Subcutaneous adipose tissue (tissue), 4 donors: ENCODE results near the gene ARHGEF4. TPM values are rescaled to one million over a fixed set of nuclear protein-coding genes. Genes with fewer than 3 reads are reported as not detected.

ENCODE experiments used
- total RNA-seq, 4 donors: library from RNA; depleted of rRNA; stranded (reverse); fragments of >200 nt; gene quantifications; one replicate each; pipeline ENCODE4 v1.1.0, GENCODE V29; 2016
- TF ChIP-seq, protein P1 (sequence below): fragments of 450-650 bp; IDR thresholded peaks from one replicate; pipeline ENCODE4 v1.5.1; 2016; ENCODE audit warnings: low read depth, mild to moderate bottlenecking, control low read depth, antibody characterized with exemption, moderate library complexity

The ARHGEF4 gene
- total RNA-seq, 4 donors from 2014 or later = 4.8 to 17.9 (median 9.8) TPM

DNA sequence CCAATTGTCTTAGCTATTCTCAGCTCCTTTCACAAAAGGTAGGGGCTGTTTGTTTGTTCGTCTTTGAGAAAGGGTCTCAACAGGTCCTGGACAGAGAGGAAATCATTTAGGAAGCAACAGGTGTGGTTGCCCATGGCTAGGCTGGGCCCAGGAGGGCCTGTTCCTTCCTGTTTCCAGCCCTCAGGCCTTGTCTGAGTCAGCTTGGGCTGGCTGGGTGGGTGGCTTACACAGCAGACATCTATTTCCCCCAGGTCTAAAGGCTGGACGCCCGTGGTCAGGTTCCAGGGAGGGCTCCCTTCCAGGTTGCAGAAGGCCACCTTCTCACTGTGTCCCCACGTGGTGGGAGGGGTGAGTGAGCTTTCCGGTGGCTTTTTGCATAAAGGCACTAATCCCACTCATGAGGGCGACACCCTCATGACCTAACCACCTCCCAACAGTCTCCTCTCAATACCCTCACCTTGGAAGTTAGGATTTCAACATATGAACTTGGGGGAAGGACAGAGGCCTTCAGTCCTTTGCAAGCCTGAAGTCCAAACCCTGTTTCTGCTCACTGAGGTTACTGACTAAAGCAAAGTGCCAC is 45.5 kb downstream of the ARHGEF4 start:
- TF ChIP-seq, protein P1, sequence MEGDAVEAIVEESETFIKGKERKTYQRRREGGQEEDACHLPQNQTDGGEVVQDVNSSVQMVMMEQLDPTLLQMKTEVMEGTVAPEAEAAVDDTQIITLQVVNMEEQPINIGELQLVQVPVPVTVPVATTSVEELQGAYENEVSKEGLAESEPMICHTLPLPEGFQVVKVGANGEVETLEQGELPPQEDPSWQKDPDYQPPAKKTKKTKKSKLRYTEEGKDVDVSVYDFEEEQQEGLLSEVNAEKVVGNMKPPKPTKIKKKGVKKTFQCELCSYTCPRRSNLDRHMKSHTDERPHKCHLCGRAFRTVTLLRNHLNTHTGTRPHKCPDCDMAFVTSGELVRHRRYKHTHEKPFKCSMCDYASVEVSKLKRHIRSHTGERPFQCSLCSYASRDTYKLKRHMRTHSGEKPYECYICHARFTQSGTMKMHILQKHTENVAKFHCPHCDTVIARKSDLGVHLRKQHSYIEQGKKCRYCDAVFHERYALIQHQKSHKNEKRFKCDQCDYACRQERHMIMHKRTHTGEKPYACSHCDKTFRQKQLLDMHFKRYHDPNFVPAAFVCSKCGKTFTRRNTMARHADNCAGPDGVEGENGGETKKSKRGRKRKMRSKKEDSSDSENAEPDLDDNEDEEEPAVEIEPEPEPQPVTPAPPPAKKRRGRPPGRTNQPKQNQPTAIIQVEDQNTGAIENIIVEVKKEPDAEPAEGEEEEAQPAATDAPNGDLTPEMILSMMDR = no peak

DNA sequence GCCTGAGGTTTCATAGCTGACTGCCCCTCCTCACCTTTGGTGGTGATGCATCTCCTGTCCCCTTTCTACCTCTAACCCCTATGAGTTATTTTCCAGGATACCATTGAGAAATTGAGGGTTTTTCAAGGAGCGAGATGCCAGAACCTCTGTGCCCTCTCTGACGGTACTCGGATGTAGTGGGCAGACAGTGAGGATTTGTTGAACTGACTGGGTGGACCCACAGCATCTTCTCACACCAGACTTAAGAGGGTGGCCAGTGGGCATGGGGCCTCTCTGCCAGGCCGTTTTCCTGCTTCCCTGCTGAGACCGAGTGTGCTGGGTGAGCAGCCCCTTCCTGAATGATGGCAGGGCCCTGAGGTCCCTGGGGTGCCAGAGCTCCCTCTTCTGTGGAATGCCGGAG is 46.3 kb downstream of the ARHGEF4 start:
- TF ChIP-seq, protein P1 = no peak

DNA sequence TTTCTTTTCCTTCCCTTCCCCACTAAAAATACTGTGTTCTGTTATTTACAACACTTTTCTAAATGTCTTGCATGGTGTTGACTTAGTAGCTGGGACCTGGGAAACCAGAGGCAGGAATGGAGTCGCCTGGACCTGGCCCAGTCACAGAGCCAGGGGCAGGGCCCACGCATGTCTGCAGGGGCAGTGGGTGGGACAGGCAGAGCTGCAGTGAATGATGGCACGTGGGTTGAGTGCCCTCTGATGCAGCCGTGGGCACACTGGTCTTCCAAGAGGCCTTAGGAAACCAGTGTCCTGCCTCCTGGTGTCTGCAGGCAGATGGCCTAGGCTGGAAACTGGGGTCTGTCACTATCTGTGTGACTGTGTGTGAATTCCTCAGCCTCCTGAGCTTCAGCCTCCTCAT is 46.8 kb downstream of the ARHGEF4 start:
- TF ChIP-seq, protein P1 = no peak

DNA sequence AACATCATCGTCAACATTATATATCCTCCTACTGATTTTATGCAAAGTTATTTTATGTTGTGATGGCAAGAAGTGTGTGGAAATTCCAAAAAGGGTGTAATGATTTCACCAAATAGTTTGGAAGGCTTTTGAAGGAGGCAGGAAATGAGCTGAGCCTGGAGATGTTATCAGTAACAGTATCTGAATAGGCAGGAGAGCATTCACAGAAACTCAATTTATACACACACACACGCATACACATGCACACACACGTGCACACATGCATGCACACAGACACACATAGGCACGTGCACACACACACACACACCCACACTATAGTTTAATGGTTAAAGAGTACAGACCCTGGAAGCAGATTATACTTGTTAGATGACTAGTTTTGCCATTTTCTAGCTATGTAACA is 47.3 kb downstream of the ARHGEF4 start:
- TF ChIP-seq, protein P1 = no peak

DNA sequence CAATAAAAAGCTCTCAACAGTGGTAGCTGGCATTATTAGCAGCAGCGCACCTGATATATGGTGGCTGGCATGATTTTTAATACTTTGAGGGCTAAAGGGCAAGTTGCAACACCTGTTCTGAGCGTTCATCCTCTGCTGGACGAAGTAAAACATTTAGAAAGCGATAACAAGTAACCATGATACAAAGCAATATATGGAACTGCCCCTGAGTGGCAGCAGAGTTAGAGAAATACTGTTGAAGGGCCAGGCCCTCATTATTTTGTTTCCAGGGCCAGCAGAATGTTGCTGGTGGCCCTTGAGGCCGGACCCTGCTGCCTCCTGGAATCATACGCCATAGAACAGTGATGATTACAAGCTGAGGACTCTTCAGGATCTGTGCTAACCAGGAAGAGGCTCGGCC is 47.8 kb downstream of the ARHGEF4 start:
- TF ChIP-seq, protein P1 = no peak

DNA sequence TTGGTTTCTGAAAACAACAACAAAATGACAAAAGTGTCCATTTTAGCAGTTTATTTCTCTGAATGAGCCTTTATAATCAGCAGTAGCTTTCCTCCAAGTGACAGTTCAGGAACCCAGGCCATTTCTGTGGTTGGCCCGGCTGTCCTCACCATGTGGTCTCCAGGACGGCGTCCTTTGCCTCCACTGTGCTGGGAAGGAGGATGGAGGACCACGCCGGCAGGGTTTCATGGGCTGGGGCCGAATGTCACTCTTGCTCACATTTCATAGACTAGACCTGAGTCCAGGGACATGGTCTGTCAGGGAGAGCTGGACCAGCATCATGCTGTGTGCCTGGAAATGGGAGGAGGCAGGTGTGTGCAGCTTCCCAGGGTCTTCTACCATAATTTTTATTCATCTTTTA is 50.9 kb downstream of the ARHGEF4 start:
- TF ChIP-seq, protein P1 = no peak

DNA sequence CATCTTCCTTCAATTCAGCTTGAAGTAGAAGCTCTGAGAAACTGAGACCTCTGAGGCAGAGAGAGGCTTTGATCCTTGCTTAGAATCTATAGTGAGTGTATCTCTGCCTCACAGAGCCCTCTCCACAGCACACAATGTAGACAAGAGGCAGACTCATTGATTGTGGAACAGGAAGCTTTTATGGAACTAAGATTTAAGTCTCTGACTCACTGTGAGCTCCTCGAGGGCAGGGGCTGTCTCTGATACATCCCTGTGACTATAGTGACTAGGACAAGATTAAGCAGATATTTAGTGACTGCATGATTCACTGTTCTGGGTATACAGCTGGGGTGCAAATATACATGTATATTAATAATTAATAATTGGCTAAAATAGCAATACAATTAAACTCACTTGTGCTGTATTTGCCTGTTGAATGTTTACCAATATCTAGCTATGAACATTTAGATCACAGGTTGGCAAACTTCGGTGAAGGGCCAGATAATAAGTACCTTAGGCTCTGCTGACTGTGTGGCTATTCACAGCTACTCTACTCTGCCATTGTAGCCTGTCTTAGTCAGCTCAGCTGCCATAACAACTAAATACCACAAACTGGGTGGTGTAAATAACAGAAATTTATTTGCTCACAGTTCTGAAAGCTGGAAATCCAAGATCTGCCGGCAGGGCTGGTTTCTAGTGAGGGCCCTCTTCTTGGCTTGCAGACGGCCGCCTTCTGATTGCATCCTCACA is 54.4 kb downstream of the ARHGEF4 start:
- TF ChIP-seq, protein P1 = no peak
